ENCODE measurements around the gene PDK1.
A peak's percentile ranks its signal among the peaks of the same experiment; 100 is the strongest.

PDK1 gene

GRCh38 chr2:172597176-172597842 is 41.4 kb downstream of the PDK1 start:
- no peak for DNase-seq

- DNase-seq: no peak
Measured at GRCh38 chr2:172599947-172600346, 44.1 kb downstream of the PDK1 start.

- DNase-seq: no peak
Measured at GRCh38 chr2:172600557-172601008, 44.7 kb downstream of the PDK1 start.

- no peak for DNase-seq
Measured at GRCh38 chr2:172606285-172606684, 50.4 kb downstream of the PDK1 start.

GRCh38 chr2:172607379-172607928 is 51.6 kb downstream of the PDK1 start:
- DNase-seq: no peak

GRCh38 chr2:172609488-172609887 is 53.6 kb downstream of the PDK1 start:
- DNase-seq: no peak

- DNase-seq: no peak
Measured at GRCh38 chr2:172612051-172612450, 56.2 kb downstream of the PDK1 start.

GRCh38 chr2:172613040-172613439 is 57.1 kb downstream of the PDK1 start:
- DNase-seq: no peak

GRCh38 chr2:172613615-172614231 is 57.8 kb downstream of the PDK1 start:
- DNase-seq: no peak

- DNase-seq: no peak
Measured at GRCh38 chr2:172614932-172615331, 59.0 kb downstream of the PDK1 start.

GRCh38 chr2:172615727-172616261 is 59.9 kb downstream of the PDK1 start:
- DNase-seq: no peak

- DNase-seq: no peak
Measured at GRCh38 chr2:172617115-172617514, 61.2 kb downstream of the PDK1 start.

- no peak for DNase-seq
Measured at GRCh38 chr2:172623249-172623965, 67.5 kb downstream of the PDK1 start.

GRCh38 chr2:172624996-172625395 is 69.1 kb downstream of the PDK1 start:
- DNase-seq: no peak

GRCh38 chr2:172627181-172627580 is 71.3 kb downstream of the PDK1 start:
- DNase-seq: no peak

- no peak for DNase-seq
Measured at GRCh38 chr2:172628085-172628484, 72.2 kb downstream of the PDK1 start.

GRCh38 chr2:172629586-172629985 is 73.7 kb downstream of the PDK1 start:
- DNase-seq: no peak

GRCh38 chr2:172630181-172630580 is 74.3 kb downstream of the PDK1 start:
- DNase-seq: no peak

- DNase-seq: no peak
Measured at GRCh38 chr2:172634477-172634876, 78.6 kb downstream of the PDK1 start.

- no peak for DNase-seq
Measured at GRCh38 chr2:172635548-172635947, 79.7 kb downstream of the PDK1 start.

- DNase-seq: no peak
Measured at GRCh38 chr2:172639256-172639655, 83.4 kb downstream of the PDK1 start.

- peak; percentile 46 for DNase-seq
Measured at GRCh38 chr2:172639823-172640222, 83.9 kb downstream of the PDK1 start.

GRCh38 chr2:172640389-172640788 is 84.5 kb downstream of the PDK1 start:
- no peak for DNase-seq

All from suppressor macrophage treated with lipopolysaccharide for 4 hours (primary cell).